GM19240 (cell line): Measurements from ENCODE around the gene LFNG.

ENCODE experiments used
- DNase-seq: peaks from one replicate; pipeline ENCODE4 v3.0.0; 2011; ENCODE audit warnings: low spot score; ENCODE audit not compliant: insufficient read length

Gene LFNG

DNA sequence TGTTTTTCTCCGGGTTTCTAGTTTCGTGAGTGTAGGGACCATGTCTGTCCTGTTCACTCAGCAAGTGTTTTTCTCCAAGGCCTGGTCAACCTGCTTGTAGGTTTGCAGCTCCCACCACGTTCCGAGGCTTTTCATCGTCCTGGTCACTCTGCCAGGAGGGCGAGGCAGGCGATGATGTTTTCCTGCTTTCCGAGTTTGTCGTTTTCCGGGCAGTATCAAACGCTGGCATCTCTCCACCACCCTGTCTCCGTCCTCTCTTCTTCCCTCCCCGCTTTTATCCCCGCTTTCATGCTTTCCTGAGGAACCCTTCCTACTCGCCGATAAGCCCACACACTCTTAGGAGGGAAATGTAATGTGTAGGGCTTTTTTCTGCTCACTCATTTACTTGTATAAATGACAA lies 50.4 kb downstream of the LFNG start:
- no peak for DNase-seq

DNA sequence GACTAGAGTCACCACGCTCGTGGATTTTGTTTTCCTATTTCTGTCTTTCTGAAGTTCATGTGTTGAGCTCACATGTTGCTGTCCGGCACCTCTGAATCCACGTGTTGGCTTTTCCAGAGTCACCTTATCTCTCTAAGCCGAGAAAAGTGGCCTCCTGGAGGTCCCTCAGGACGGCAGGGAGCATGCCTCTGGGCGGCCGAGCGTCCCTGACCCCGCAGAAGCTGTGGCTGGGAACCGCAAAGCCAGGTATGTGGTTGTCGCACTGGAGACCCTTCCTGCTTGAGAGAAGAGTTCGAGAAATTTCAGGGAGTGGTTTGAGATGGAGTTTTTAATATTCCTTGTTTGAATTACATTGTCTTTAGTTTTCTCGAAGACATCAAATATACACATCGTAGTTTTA lies 51.8 kb downstream of the LFNG start:
- no peak for DNase-seq

DNA sequence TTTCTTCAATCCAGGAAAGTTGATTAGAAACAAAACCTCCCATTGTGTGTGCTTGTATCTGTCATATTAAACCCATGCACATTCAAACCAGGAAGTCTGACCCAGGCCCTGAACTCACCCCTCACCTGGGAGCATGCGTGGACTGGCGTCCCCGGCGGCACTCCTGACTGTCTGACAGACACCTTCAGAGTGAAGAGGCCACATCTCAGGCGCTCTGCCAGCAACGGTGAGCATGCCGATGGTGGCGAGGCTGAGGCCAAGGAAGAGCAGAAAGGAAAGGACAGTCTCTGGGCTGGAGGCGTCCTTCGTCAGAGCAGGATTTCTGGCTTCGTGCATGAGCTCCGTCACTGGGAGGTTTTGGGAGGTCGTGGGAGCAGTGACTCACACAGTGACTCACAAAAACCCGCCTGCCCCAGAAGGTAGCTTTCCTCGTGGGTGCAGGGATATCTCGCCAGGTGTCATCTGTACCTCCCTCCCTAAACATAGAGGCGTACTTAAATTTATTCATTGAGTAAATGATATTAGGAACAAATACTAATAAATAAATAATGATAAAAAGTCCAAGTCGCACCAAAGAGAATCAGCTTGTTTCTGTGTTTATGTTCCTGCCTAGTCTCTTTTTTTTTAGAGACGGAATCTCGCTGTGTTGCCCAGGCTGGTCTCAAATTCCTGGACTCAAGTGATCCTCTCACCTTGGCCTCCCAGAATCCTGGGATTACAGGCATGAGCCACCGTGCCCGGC lies 52.7 kb downstream of the LFNG start:
- DNase-seq: no peak

DNA sequence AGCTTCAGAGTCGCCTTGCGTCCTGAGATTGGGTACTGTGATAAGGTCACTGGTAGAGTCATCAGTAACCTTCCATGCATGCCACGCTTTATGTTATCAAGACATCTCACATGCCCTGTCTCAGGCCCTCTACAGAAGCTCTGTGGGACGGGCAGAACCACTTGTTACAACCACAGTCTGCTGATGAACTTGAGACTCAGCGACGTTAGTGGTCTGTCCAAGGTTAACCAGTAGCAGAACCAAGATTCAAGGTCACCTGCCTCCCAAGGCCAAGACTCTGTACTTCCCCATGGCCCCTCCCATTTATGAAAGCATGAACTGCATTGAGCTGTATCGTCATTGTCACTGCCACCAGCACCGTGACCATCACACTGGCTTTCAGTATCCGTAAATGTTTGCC lies 54.2 kb downstream of the LFNG start:
- DNase-seq: no peak

DNA sequence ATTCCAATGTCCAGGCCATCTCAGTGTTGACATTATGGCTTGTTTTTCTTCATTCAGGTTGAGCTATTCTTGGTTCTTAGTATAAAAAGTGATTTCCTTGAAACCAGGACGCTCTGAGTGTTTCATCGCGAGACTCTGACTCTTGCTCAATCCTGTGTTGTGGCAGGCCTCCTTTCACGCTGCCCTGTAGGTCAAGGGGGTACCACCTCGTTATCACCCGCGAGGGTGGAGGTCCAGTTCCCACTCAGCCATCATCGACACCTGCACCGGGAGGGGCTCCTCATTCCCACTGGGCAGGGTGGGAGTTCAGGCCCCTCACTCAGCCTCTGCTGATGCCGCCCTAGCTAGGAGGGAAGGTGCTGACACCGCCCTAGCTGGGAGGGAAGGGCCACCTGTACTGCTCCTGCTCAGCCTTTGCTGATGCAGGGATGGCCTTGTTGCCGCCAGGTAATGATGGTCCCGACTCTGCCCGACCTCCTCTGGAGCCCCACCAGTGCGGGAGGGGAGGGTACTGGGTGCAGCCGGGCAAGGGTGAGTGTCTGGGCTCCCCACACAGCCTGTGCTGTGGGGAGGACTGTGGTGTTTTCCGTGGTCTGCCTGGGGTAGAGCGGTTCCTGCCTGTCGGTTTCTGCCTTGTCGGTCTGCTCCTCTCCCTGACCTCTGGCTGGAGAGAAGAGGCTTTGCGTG lies 55.6 kb downstream of the LFNG start:
- no peak for DNase-seq

DNA sequence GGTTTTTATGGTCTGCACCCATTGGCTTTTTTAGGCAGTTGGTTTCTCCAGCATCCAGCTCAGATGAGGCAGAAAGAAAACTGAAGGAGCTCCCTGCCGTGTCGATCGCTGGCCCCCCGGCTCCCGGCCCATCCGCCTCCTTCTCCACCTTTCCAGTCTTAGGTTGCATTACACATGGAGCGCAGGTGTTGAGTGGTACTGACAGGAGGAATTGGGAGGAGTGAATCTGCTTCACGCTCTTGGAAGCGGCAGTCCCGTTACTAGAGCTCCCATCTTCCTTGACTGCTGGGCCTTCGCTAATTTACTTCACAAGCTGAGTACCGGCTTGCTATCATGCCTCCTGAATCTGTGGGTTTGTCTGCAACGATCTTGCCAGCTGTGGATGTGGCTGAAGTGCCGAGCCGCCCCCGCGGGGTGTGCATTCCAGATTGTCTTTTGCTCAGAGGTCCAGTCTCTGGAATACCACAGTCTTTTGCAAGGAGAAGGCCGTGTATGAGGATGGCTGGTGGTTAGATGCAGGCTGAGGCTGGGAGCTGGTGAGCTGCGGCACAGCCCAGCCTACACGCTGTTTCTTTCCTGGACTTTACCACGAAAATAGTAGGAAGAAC lies 56.3 kb downstream of the LFNG start:
- DNase-seq: no peak

DNA sequence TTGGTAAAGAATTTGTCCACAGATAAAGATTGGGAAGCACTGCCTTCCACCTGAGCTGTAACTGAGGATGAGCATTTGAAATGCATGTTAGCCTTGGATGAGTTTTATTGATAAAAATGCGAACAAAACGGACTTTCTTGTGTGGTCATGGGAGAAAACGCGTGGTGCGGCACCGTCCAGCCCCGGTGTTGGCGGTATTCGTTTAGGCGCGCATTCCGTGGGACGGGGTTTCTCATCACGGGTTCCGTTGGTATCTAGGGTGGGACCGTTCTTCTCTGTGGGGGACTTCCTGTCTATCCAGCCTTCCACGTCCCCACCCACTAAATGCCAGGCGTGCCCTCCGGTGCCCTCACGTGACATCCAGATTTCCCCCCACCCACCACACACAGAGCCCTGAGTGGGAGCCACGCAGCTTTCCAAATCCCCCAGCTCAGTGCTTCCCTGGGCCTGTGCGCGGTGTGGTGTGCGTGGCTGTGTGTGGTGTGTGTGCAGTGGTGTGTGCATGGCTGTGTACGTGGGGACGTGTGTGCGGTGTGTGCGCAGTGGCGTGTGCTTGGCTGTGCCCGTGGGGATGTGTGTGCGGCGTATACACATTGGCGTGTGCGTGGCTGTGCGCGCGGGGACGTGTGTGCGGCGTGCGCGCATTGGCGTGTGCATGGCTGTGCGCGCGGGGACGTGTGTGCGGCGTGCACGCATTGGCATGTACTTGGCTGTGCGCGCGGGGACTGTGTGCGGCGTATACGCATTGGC lies 57.3 kb downstream of the LFNG start:
- DNase-seq: no peak
